Ovary (tissue), 3 donors: ENCODE results near the gene PTHLH.

Experiments
- POLR2A ChIP-seq: fragments of 450-650 bp; IDR thresholded peaks from one replicate; pipeline ENCODE4 v1.6.1; 2017; ENCODE audit warnings: antibody characterized with exemption, mild to moderate bottlenecking, moderate library complexity
- TF ChIP-seq, protein P1 (sequence below), 3 donors: fragments of 450-650 bp in 2 of 3; fragments of 200-600 bp in 1 of 3; IDR thresholded peaks; one replicate each; pipeline versions ENCODE4 v1.5.1 to v1.8.0; 2016 to 2022; ENCODE audit warnings: antibody characterized with exemption in 3 of 3, mild to moderate bottlenecking in 1 of 3
- donor health status: DM: no; HTN: no; CAD: no.

DNA sequence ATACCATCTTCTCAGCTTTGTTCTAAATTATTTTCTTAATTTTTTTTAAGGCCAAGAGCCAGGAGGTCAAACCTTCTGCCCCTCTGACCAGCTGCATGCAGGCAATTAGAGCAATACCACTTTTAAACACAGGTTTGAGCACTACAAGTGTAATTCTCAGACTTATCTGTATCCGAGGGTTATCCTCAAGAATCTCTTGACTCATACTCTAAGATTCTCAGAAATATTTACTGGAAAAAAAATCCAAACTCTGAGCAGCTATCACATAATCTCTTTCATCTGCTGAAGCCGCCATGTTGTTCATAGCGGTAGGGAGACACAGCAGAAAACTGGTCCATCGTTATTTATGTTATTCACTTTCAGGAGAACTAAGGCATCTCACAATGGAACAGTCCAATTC, 27.4 kb upstream of the PTHLH start:
- TF ChIP-seq, protein P1, sequence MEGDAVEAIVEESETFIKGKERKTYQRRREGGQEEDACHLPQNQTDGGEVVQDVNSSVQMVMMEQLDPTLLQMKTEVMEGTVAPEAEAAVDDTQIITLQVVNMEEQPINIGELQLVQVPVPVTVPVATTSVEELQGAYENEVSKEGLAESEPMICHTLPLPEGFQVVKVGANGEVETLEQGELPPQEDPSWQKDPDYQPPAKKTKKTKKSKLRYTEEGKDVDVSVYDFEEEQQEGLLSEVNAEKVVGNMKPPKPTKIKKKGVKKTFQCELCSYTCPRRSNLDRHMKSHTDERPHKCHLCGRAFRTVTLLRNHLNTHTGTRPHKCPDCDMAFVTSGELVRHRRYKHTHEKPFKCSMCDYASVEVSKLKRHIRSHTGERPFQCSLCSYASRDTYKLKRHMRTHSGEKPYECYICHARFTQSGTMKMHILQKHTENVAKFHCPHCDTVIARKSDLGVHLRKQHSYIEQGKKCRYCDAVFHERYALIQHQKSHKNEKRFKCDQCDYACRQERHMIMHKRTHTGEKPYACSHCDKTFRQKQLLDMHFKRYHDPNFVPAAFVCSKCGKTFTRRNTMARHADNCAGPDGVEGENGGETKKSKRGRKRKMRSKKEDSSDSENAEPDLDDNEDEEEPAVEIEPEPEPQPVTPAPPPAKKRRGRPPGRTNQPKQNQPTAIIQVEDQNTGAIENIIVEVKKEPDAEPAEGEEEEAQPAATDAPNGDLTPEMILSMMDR (IDR thresholded peaks at IDR 0.05) = no peak
- TF ChIP-seq POLR2A = no peak
